ENCODE measurements around the gene IZUMO1R. TPM values are rescaled to one million over a fixed set of nuclear protein-coding genes. Genes with fewer than 3 reads are reported as not detected.

IZUMO1R gene
- total RNA-seq, 2 experiments from 2014 or later, result not detected

- H3K27me3 Mint-ChIP-seq, result peaks cover 2% of the 10 kb centered on the region
- ChIA-PET CTCF (no interaction called here), POLR2A (no interaction called here)
- no peaks in the 10 kb centered on the region for H3K9me3 Mint-ChIP-seq
- H3K4me3 Mint-ChIP-seq, result no peak overlapping the region
- H3K36me3 Mint-ChIP-seq (ENCODE audit: low read depth), result no peaks in the 10 kb centered on the region
- DNase-seq, result no peak
- no peaks in the 10 kb centered on the region for H3K4me1 Mint-ChIP-seq
- H3K27ac Mint-ChIP-seq, result no peak overlapping the region
These were observed 2.9 kb downstream of the IZUMO1R start for GRCh38 chr11:94307101-94307791.

GRCh38 chr11:94308024-94308423, 3.6 kb downstream of the IZUMO1R start:
- no peaks in the 10 kb centered on the region for H3K9me3 Mint-ChIP-seq
- POLR2A ChIA-PET, result no interaction called here
- H3K4me3 Mint-ChIP-seq, result no peak overlapping the region
- peaks cover 2% of the 10 kb centered on the region for H3K27me3 Mint-ChIP-seq
- CTCF ChIA-PET, result no interaction called here
- H3K36me3 Mint-ChIP-seq (ENCODE audit: low read depth), result no peaks in the 10 kb centered on the region
- no peaks in the 10 kb centered on the region for H3K4me1 Mint-ChIP-seq
- no peak overlapping the region for H3K27ac Mint-ChIP-seq
- no peak for DNase-seq

GRCh38 chr11:94309757-94310156, 5.4 kb downstream of the IZUMO1R start:
- CTCF ChIA-PET, result interaction anchor here (0.7 to 1.3 kb wide), 2 partner anchors 12 to 26 kb away, joined by 3 to 6 read pairs; no protein-coding TSS in a partner anchor
- no peak overlapping the region for H3K4me3 Mint-ChIP-seq
- no peak for DNase-seq

GRCh38 chr11:94310191-94310875, 6.0 kb downstream of the IZUMO1R start:
- CTCF ChIA-PET, result interaction anchor here (0.7 to 1.3 kb wide), 2 partner anchors 12 to 25 kb away, joined by 3 to 6 read pairs; no protein-coding TSS in a partner anchor
- POLR2A ChIA-PET, result no interaction called here
- Mint-ChIP-seq H3K27me3 (no peaks in the 10 kb centered on the region), H3K36me3 (ENCODE audit: low read depth) (no peaks in the 10 kb centered on the region), H3K9me3 (no peaks in the 10 kb centered on the region), H3K4me1 (no peaks in the 10 kb centered on the region), H3K4me3 (no peak overlapping the region), H3K27ac (no peak overlapping the region)
- DNase-seq, result no peak

More at GRCh38 chr11:94309757-94310156, 5.4 kb downstream of the IZUMO1R start:
- POLR2A ChIA-PET, result no interaction called here
- H3K4me1 Mint-ChIP-seq, result no peaks in the 10 kb centered on the region
- H3K27ac Mint-ChIP-seq, result no peak overlapping the region
- H3K27me3 Mint-ChIP-seq, result no peaks in the 10 kb centered on the region
- no peaks in the 10 kb centered on the region for H3K36me3 Mint-ChIP-seq (ENCODE audit: low read depth)
- no peaks in the 10 kb centered on the region for H3K9me3 Mint-ChIP-seq

GRCh38 chr11:94312339-94312738, 8.0 kb downstream of the IZUMO1R start:
- CTCF ChIA-PET, result no interaction called here
- Mint-ChIP-seq H3K36me3 (ENCODE audit: low read depth) (no peaks in the 10 kb centered on the region), H3K27me3 (no peaks in the 10 kb centered on the region), H3K9me3 (no peaks in the 10 kb centered on the region), H3K4me1 (no peaks in the 10 kb centered on the region), H3K27ac (no peak overlapping the region), H3K4me3 (no peak overlapping the region)
- DNase-seq, result no peak
- POLR2A ChIA-PET, result no interaction called here

GRCh38 chr11:94314064-94314463, 9.7 kb downstream of the IZUMO1R start:
- H3K36me3 Mint-ChIP-seq (ENCODE audit: low read depth), result no peaks in the 10 kb centered on the region
- H3K9me3 Mint-ChIP-seq, result no peaks in the 10 kb centered on the region
- no peaks in the 10 kb centered on the region for H3K4me1 Mint-ChIP-seq
- no peaks in the 10 kb centered on the region for H3K27me3 Mint-ChIP-seq
- no peak for DNase-seq
- CTCF ChIA-PET, result interaction anchor here (0.6 kb wide), 2 partner anchors 17 to 204 kb away, joined by 3 read pairs; no protein-coding TSS in a partner anchor
- H3K4me3 Mint-ChIP-seq, result no peak overlapping the region
- POLR2A ChIA-PET, result no interaction called here
- H3K27ac Mint-ChIP-seq, result no peak overlapping the region

- CTCF ChIA-PET, result no interaction called here
- no peaks in the 10 kb centered on the region for H3K9me3 Mint-ChIP-seq
These were observed 11.3 kb downstream of the IZUMO1R start for GRCh38 chr11:94315664-94316063.

GRCh38 chr11:94322501-94322900, 18.1 kb downstream of the IZUMO1R start:
- H3K4me1 Mint-ChIP-seq, result no peaks in the 10 kb centered on the region
- H3K4me3 Mint-ChIP-seq, result no peak overlapping the region
- H3K9me3 Mint-ChIP-seq, result no peaks in the 10 kb centered on the region
- no peaks in the 10 kb centered on the region for H3K36me3 Mint-ChIP-seq (ENCODE audit: low read depth)
- DNase-seq, result no peak
- CTCF ChIA-PET, result no interaction called here
- POLR2A ChIA-PET, result no interaction called here
- no peak overlapping the region for H3K27ac Mint-ChIP-seq
- peaks cover 2% of the 10 kb centered on the region for H3K27me3 Mint-ChIP-seq

More at GRCh38 chr11:94315664-94316063, 11.3 kb downstream of the IZUMO1R start:
- Mint-ChIP-seq H3K27ac (no peak overlapping the region), H3K4me3 (no peak overlapping the region), H3K36me3 (ENCODE audit: low read depth) (no peaks in the 10 kb centered on the region), H3K27me3 (no peaks in the 10 kb centered on the region), H3K4me1 (no peaks in the 10 kb centered on the region)
- POLR2A ChIA-PET, result no interaction called here
- DNase-seq, result no peak

GRCh38 chr11:94325681-94326080, 21.3 kb downstream of the IZUMO1R start:
- Mint-ChIP-seq H3K4me1 (no peaks in the 10 kb centered on the region), H3K36me3 (ENCODE audit: low read depth) (no peaks in the 10 kb centered on the region), H3K27me3 (peaks cover 2% of the 10 kb centered on the region), H3K27ac (no peak overlapping the region), H3K4me3 (no peak overlapping the region), H3K9me3 (no peaks in the 10 kb centered on the region)
- DNase-seq, result peak; percentile 66
- POLR2A ChIA-PET, result no interaction called here
- CTCF ChIA-PET, result no interaction called here

- POLR2A ChIA-PET, result no interaction called here
- peaks cover 2% of the 10 kb centered on the region for H3K27me3 Mint-ChIP-seq
- CTCF ChIA-PET, result no interaction called here
These were observed 22.6 kb downstream of the IZUMO1R start for GRCh38 chr11:94326947-94327346.

GRCh38 chr11:94328587-94329080, 24.3 kb downstream of the IZUMO1R start:
- Mint-ChIP-seq H3K4me1 (no peaks in the 10 kb centered on the region), H3K27ac (no peak overlapping the region), H3K36me3 (ENCODE audit: low read depth) (no peaks in the 10 kb centered on the region), H3K27me3 (peaks cover 2% of the 10 kb centered on the region), H3K9me3 (no peaks in the 10 kb centered on the region), H3K4me3 (no peak overlapping the region)
- ChIA-PET POLR2A (no interaction called here), CTCF (interaction anchor here (0.5 kb wide), 1 partner anchor 72 kb away, joined by 3 read pairs; no protein-coding TSS in a partner anchor)
- DNase-seq, result no peak

More at GRCh38 chr11:94326947-94327346, 22.6 kb downstream of the IZUMO1R start:
- Mint-ChIP-seq H3K27ac (no peak overlapping the region), H3K4me3 (no peak overlapping the region), H3K9me3 (no peaks in the 10 kb centered on the region), H3K4me1 (no peaks in the 10 kb centered on the region), H3K36me3 (ENCODE audit: low read depth) (no peaks in the 10 kb centered on the region)
- DNase-seq, result no peak

GRCh38 chr11:94329501-94329900, 25.1 kb downstream of the IZUMO1R start:
- DNase-seq, result no peak
- ChIA-PET POLR2A (no interaction called here), CTCF (no interaction called here)
- Mint-ChIP-seq H3K27me3 (peaks cover under 1% of the 10 kb centered on the region), H3K9me3 (no peaks in the 10 kb centered on the region), H3K4me1 (no peaks in the 10 kb centered on the region), H3K4me3 (no peak overlapping the region), H3K36me3 (ENCODE audit: low read depth) (no peaks in the 10 kb centered on the region), H3K27ac (no peak overlapping the region)

GRCh38 chr11:94330789-94331188, 26.4 kb downstream of the IZUMO1R start:
- H3K27me3 Mint-ChIP-seq, result no peaks in the 10 kb centered on the region
- ChIA-PET CTCF (interaction anchor here (0.5 kb wide), 1 partner anchor 17 kb away, joined by 3 read pairs; no protein-coding TSS in a partner anchor), POLR2A (no interaction called here)
- H3K4me3 Mint-ChIP-seq, result no peak overlapping the region
- H3K36me3 Mint-ChIP-seq (ENCODE audit: low read depth), result no peaks in the 10 kb centered on the region
- H3K27ac Mint-ChIP-seq, result no peak overlapping the region
- no peaks in the 10 kb centered on the region for H3K4me1 Mint-ChIP-seq
- no peaks in the 10 kb centered on the region for H3K9me3 Mint-ChIP-seq
- DNase-seq, result no peak

Measured in activated CD4-positive, alpha-beta T cell treated with anti-CD3 and anti-CD28 coated beads, Interleukin-2, amount 10 ng/mL, durations not matched to agents 7 days and 5 days (primary cell).